ENCODE measurements around the gene TOLLIP.

DNA sequence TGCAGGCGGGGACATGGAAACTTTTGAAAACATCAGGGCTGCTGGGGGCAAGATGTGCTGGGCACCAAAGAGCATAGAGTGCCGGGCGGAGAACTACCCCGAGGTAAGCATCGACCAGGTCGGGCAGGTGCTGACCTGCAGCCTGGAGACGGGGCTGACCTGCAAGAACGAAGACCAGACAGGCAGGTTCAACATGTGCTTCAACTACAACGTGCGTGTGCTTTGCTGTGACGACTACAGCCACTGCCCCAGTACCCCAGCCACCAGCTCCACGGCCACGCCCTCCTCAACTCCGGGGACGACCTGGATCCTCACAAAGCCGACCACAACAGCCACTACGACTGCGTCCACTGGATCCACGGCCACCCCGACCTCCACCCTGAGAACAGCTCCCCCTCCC is 67.1 kb downstream of the TOLLIP start:
- no peak for TF ChIP-seq POLR2A (IDR thresholded peaks at IDR 0.05)
- TF ChIP-seq, protein P1, sequence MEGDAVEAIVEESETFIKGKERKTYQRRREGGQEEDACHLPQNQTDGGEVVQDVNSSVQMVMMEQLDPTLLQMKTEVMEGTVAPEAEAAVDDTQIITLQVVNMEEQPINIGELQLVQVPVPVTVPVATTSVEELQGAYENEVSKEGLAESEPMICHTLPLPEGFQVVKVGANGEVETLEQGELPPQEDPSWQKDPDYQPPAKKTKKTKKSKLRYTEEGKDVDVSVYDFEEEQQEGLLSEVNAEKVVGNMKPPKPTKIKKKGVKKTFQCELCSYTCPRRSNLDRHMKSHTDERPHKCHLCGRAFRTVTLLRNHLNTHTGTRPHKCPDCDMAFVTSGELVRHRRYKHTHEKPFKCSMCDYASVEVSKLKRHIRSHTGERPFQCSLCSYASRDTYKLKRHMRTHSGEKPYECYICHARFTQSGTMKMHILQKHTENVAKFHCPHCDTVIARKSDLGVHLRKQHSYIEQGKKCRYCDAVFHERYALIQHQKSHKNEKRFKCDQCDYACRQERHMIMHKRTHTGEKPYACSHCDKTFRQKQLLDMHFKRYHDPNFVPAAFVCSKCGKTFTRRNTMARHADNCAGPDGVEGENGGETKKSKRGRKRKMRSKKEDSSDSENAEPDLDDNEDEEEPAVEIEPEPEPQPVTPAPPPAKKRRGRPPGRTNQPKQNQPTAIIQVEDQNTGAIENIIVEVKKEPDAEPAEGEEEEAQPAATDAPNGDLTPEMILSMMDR (IDR thresholded peaks at IDR 0.05 in 4 of 5, conservative IDR thresholded peaks at IDR 0.05 in 1 of 5), result no peak
